HPDE6-E6E7 (cell line): ENCODE data around the gene C4BPA.

Source experiments
- DNase-seq: peaks from one replicate; pipeline ENCODE4 v3.0.0; 2011; ENCODE audit warnings: missing footprints; ENCODE audit errors: extremely low spot score

C4BPA gene

GRCh38 chr1:207077470-207078377, 26.3 kb upstream of the C4BPA start:
- DNase-seq: peak; percentile 53

DNA sequence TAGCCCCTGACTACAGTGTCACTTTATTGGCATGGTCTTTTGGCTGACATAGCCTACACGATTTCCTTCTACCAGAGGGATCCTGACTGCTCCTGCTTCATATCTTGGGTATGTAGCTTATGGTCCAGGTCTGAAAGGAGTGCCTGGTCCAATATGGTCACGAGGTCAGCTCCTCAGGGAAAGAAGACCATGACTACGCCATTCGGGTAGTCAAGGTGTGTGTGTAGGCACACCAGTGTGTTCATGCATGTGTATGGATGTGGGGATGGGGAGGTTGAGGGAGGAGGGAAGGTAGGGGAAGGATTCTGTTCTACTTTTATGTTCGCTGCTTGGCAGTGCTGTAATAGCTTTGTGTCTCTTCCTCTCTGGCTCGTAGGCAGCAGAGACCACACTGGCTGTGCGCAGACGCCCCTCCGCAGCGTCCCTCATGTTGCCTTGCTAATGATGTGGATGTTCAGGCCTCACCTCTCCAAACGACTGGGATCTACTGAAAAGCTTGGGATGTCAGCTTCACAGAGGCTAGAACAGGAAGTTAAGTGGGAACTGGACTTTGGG, 25.4 kb upstream of the C4BPA start:
- DNase-seq: no peak

- no peak for DNase-seq
These were observed 24.3 kb upstream of the C4BPA start for GRCh38 chr1:207079706-207080241.

GRCh38 chr1:207081088-207081487, 22.9 kb upstream of the C4BPA start:
- DNase-seq: no peak

- no peak for DNase-seq
These were observed 22.2 kb upstream of the C4BPA start for GRCh38 chr1:207081806-207082205.

DNA sequence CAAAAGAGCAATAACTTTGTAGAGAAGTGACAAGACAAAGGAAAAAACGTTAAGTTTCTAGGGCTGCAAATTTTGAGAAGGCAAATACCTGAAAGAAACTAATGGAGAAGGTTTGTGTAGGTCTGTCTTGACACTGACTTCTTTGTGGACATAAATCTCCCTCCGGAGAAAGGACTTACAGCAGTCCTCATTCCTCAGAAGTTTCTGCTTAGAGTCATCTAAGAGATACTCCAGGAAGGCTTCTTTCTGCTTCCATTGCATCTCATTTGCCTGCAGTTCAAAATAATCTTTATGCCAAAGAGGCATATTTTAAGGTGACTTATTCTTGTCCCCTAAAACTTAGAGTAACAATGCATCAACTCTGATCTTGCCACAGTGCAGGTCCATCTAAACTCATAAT, 19.8 kb upstream of the C4BPA start:
- no peak for DNase-seq

DNA sequence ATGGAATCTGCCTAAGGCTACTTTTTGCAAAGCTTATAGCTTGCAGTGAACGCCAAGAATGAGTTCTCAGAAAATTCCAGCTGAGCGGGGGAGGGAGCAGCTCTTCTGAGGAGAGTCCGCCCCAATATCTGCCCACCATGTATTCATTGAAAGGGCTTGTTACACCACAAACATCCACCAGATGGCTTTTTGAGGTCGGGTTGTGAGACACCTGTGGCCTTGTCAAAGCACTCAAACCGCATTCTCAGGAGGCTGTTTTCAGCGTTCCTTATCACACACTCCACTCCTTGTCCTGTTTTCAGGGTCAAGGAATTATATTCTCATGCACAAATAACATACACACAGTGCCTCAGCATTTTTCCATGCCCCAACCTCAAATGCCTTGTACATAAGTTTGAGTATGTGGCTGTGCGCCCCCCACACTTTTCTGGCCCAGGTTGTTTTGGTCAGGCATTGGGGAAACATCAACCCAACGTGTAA, 19.3 kb upstream of the C4BPA start:
- peak; percentile 53 for DNase-seq

- no peak for DNase-seq
These were observed 18.1 kb upstream of the C4BPA start for GRCh38 chr1:207085887-207086286.

DNA sequence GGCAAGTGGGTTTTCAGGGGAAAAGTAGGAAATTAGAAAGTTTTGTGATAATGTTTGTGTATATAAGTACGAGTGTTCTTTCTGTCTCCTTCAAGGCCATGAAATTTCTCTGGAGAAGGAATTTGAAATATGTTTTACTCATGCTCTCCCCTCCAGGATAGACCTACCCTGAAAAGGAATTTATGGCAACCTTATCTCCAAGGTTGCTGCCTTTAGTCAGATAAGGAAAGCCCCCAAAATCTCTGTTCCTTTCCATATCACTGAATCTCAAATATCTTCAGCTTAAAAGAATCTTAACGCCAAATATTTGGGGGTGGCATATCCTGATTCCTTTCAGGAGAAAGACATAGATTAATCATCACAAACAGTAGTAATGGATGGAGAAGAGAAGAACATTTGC, 15.9 kb upstream of the C4BPA start:
- DNase-seq: no peak

DNA sequence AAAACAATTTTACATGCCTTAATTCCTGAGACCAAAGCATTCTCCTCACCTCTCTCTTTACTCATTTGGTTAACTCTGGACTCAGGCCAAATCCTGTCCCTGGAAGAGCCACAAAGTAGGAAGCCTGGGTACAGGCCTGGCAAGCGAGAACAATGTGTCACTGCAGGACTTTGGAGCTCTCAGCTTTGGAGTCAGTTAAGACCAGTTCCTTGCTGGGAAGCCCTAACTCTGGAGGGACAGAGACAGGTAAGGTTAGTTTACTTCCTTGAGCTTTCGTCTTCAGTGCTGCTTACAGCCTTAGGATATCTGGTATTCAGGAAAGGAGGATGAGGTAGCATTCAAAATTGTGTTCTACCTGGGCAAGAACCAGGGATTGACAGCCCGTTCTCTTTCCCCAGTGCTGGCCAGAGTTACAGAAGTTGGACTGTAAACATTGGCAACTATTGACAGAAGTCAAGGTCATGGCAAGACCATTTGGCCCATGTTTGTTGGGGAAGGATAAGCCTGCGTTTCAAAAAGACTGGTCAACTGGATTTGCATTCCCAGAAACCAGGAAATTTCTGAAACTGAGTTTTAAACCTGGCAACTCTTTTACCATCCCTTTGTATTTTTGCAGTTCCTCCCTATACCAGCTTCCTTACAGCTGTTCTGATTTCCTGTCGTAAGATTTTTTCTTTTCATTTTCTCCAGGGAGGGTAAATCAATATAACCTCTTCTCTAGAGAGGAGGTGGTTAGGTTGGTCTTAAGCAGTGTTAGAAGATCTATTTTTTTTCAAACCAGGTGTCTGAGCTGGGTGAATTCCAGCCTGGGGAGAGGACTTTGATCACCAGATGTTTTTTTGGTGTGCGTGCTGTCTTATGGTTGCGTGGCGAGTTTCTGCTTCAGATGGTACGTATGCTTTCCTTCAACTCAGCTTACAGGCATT, 15.1 kb upstream of the C4BPA start, which contains the start of gene C4BPB:
C4BPB (plus strand) TSS at position 160 of the 926 bp plus-strand sequence; CDS start at position 832, 672 bp downstream.
- no peak for DNase-seq

- DNase-seq: no peak
These were observed 14.2 kb upstream of the C4BPA start for GRCh38 chr1:207089627-207090355.

DNA sequence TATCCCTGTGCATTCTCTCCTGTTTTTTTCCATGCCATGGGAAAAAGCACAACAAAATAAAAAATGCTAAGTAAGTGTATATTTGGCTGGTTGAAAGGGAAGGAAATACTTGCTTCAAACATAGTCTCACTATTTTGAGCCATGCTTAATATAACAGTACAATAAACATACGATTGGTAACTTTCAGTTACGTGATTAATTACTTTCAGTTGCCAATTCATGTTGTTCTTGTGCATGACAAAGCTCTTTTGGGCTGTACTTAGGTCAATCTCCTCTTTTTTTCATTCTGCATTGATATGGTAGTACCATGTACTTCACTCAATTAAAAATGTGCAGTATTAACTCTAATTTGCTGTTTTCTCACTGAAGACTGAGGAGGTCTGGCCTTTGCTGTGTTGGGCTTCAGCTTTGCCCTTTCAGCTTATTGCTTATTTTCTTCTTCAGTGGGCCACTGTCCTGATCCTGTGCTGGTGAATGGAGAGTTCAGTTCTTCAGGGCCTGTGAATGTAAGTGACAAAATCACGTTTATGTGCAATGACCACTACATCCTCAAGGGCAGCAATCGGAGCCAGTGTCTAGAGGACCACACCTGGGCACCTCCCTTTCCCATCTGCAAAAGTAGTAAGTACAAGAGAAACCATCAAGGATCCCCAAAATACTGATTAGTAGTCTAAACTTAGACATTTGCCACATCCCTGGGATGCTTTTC, 12.7 kb upstream of the C4BPA start:
- DNase-seq: no peak

DNA sequence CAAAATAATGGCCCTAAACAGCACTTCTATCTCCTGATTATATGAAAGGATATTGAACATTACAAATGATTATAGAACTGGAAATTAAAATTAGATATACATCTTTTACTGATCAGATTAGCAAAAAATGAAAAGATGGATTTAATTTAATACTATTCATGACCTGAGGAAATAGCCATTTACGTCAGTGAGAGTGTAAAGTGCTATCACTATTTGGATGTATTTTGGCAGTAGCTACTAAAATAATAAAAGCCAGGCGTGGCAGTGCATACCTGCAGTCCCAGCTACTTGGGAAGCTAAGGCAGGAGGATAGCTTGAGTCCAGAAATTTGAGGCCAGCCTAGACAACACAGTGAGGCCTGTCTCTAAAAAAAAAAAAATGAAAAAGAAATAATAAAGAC, 10.1 kb upstream of the C4BPA start:
- no peak for DNase-seq

DNA sequence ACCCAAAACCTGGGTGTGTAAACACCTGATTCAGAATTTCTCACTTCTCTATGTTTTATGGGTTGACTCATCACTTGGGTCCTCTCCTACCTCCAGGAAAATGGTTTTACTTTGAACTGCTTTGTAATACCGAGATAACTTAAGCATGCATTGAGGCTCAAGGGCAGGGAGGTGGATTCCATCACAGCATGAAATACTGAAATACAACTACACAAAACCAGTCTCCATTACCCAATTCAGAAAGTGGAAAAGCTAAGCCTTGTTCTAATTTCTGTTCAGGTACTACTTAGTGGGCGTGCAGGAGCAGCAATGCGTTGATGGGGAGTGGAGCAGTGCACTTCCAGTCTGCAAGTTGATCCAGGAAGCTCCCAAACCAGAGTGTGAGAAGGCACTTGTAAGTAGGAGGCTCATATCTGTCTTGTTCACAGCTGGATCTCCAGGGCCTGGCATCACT, 6.1 kb upstream of the C4BPA start:
- DNase-seq: no peak

DNA sequence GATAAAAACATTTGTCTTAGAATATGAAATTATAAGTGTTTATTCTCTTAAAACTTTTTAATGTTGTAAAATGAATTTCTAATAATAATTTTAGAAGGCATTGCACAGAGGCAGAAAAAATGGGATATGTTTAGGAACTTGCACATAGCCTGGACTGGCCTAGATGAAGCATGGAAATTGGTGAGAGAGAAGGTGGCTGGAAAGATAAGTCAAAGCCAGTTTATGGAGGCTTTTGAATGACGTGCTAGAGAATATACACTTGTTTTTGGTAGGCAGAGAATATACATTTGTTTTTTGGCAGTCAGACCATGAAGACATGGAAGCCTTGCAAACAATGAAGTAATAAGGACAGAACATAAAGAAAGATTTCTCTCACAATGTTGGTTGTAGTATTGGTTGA, 2.3 kb upstream of the C4BPA start:
- DNase-seq: no peak

DNA sequence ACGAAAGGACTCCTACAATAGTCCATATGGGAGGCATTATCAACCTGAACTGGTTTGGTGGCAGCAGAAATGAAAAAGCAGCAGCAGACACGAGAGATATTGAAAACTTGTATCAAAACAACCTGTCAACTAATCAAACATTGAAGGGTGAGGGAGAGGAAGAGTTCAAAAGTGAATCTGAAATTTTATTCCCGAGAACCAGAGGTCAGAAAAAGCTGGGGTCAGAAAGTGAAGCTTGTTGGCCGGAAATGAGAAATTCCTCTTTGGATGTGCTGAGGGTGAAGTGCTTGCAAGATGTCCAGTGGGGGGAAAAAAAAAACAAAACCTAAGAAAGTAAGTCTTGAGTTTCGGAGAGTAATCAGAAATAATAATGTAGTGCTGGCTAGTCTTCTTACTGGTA, 1.9 kb upstream of the C4BPA start:
- no peak for DNase-seq

DNA sequence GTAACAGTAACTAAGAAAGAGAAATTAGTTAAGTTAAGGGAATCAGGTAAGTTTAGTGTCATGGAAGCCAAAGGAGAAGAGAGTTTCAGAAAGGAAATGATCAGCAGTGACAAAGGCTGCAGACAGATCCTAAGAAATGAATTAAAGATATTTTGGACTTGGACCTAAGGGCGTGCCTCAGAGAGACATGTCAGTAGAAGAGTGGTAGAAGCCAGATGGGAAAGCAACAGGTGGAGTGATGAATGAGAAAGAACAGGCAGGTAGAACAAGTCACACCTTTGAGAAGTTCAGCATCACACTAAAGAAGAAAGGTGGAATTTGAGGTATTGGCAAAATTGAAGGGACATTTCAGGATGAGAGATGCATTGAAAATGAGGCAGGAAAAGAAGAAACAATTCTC, 1.4 kb upstream of the C4BPA start:
- no peak for DNase-seq

GRCh38 chr1:207109004-207109403, 5.0 kb downstream of the C4BPA start:
- no peak for DNase-seq

- no peak for DNase-seq
These were observed 8.7 kb downstream of the C4BPA start for GRCh38 chr1:207112616-207113296.

- no peak for DNase-seq
These were observed 11.2 kb downstream of the C4BPA start for GRCh38 chr1:207115269-207115668.
